Loucy (cell line): ENCODE measurements around the gene PXN.

ENCODE experiments used
- H2AFZ ChIP-seq: fragments of 200-600 bp; sonication (generic); 2 replicates; pipeline ENCODE4 v1.6.0; 2016; ENCODE audit warnings: antibody characterized with exemption, mild to moderate bottlenecking, low read length, moderate library complexity
- H3F3A ChIP-seq: fragments of 200-600 bp; 2 replicates; pipeline ENCODE4 v1.6.0; 2016; ENCODE audit warnings: antibody characterized with exemption, low read depth, mild to moderate bottlenecking
- H3K27me3 ChIP-seq: fragments of 200-600 bp; sonication (generic); 2 replicates; pipeline ENCODE4 v1.6.1; 2014; ENCODE audit warnings: low read length, mild to moderate bottlenecking; ENCODE audit not compliant: insufficient read depth, poor library complexity, severe bottlenecking
- H3K36me3 ChIP-seq: fragments of 200-600 bp; sonication (generic); 2 replicates; pipeline ENCODE4 v1.6.1; 2016; ENCODE audit warnings: low read length; ENCODE audit not compliant: insufficient read depth
- H3K4me1 ChIP-seq: fragments of 200-600 bp; sonication (generic); 2 replicates; pipeline ENCODE4 v1.5.1; 2014; ENCODE audit warnings: low read length, mild to moderate bottlenecking; ENCODE audit not compliant: insufficient read depth, poor library complexity, severe bottlenecking
- H3K4me2 ChIP-seq: fragments of 200-600 bp; sonication (generic); 2 replicates; pipeline ENCODE4 v1.6.0; 2014; ENCODE audit warnings: antibody characterized with exemption, low read length, low read depth, mild to moderate bottlenecking; ENCODE audit not compliant: poor library complexity, severe bottlenecking
- H3K4me3 ChIP-seq: fragments of 200-600 bp; sonication (generic); 2 replicates; pipeline ENCODE4 v1.5.1; 2014; ENCODE audit warnings: low read length, mild to moderate bottlenecking, mixed read lengths; ENCODE audit not compliant: poor library complexity, severe bottlenecking
- H3K79me2 ChIP-seq: fragments of 200-600 bp; sonication (generic); 2 replicates; pipeline ENCODE4 v1.6.1; 2014; ENCODE audit warnings: low read length; ENCODE audit not compliant: insufficient read depth
- H3K9ac ChIP-seq: fragments of 200-600 bp; sonication (generic); 2 replicates; pipeline ENCODE4 v1.6.0; 2014; ENCODE audit warnings: mild to moderate bottlenecking, low read depth, low read length, moderate library complexity; ENCODE audit not compliant: poor library complexity, severe bottlenecking
- H3K9me2 ChIP-seq: fragments of 200-600 bp; sonication (generic); replicated peaks from 2 replicates; pipeline ENCODE4 v1.6.1; 2016; ENCODE audit warnings: low read depth, low read length, mixed read lengths
- H3K9me3 ChIP-seq: fragments of 200-600 bp; sonication (generic); 2 replicates; pipeline ENCODE4 v1.6.1; 2014; ENCODE audit warnings: mild to moderate bottlenecking, antibody characterized with exemption, low read length, low read depth; ENCODE audit not compliant: insufficient read depth
- H4K20me1 ChIP-seq: fragments of 200-600 bp; sonication (generic); 2 replicates; pipeline ENCODE4 v1.6.0; 2014; ENCODE audit warnings: antibody characterized with exemption, low read length, mild to moderate bottlenecking; ENCODE audit not compliant: insufficient read depth, poor library complexity, severe bottlenecking
- EZH2phosphoT487 ChIP-seq: fragments of 200-600 bp; IDR thresholded peaks from 2 replicates; pipeline ENCODE4 v1.6.1; 2018; ENCODE audit warnings: antibody characterized with exemption, mild to moderate bottlenecking, moderate library complexity, borderline replicate concordance
- TF ChIP-seq, protein P1 (sequence below): fragments of 200-600 bp; sonication (generic); conservative IDR thresholded peaks from 2 replicates; pipeline ENCODE4 v1.5.1; 2014; ENCODE audit warnings: mild to moderate bottlenecking, antibody characterized with exemption, low read length

The PXN gene

DNA sequence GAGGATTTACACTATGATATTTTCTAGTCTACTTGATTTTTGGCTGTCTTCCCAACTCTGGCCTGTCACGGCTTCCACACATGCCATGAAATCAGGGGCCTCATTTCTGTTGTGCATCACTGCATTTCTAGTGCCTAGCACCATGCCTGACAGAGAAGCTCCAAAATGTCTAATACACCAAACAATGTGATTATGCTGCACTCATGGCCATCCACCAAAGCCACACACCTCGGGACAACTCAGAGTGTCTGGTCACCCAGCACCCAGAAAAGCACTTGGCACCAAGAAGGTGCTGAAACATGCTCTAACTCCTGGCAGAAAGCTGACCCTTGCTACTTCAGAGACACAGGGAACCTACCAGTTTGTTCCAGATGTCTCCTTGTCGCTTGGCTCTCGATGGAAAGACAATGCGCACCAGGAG is 82.3 kb downstream of the PXN start:
- Histone ChIP-seq H3K27me3 (no peaks in the 10 kb centered on the region), H4K20me1 (peaks cover 10% of the 10 kb centered on the region), H3K9me3 (no peaks in the 10 kb centered on the region), H3F3A (no peaks in the 10 kb centered on the region), H3K4me3 (no peak overlapping the region), H2AFZ (no peak overlapping the region), H3K4me2 (no peak overlapping the region), H3K9me2 (no peaks in the 10 kb centered on the region), H3K9ac (no peak overlapping the region), H3K79me2 (peaks cover 12% of the 10 kb centered on the region; the same call in 1 of the 2 replicates), H3K36me3 (peaks cover 82% of the 10 kb centered on the region; the same call in 1 of the 2 replicates), H3K4me1 (no peaks in the 10 kb centered on the region)
- no peak for TF ChIP-seq EZH2phosphoT487
- TF ChIP-seq, protein P1, sequence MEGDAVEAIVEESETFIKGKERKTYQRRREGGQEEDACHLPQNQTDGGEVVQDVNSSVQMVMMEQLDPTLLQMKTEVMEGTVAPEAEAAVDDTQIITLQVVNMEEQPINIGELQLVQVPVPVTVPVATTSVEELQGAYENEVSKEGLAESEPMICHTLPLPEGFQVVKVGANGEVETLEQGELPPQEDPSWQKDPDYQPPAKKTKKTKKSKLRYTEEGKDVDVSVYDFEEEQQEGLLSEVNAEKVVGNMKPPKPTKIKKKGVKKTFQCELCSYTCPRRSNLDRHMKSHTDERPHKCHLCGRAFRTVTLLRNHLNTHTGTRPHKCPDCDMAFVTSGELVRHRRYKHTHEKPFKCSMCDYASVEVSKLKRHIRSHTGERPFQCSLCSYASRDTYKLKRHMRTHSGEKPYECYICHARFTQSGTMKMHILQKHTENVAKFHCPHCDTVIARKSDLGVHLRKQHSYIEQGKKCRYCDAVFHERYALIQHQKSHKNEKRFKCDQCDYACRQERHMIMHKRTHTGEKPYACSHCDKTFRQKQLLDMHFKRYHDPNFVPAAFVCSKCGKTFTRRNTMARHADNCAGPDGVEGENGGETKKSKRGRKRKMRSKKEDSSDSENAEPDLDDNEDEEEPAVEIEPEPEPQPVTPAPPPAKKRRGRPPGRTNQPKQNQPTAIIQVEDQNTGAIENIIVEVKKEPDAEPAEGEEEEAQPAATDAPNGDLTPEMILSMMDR, result no peak

DNA sequence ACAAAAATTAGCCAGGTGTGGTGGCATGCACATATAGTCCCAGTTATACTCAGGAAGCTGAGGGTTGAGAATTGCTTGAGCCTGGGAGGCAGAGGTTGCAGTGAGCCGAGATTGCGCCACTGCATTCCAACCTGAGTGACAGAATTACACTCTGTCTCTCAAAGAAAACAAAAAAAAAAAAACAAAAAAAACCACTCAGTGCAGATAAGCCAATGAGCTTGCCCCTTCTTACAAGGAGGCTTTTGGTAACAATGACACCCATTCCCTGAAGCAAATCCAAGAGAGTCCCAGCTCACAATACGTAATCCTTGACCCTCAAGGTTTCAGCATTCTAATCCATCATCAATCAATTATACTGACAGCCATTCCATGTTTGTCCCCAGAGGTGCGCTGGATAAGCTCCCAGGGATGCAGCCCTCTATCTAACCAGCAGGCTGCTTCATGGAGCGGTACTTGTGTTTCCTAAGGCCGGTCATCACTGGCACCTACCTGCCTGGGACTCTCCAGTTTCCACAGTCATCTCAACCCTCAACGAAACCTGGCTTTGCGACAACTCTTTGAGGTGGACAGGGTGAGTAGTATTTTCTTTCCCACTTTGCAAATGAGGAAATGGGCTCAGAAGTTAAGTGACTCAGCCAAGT is 83.4 kb downstream of the PXN start:
- H3K9me3 ChIP-seq, result no peaks in the 10 kb centered on the region
- peaks cover 12% of the 10 kb centered on the region; the same call in 1 of the 2 replicates for H3K79me2 ChIP-seq
- no peaks in the 10 kb centered on the region for H3F3A ChIP-seq
- no peak overlapping the region for H2AFZ ChIP-seq
- no peaks in the 10 kb centered on the region for H3K27me3 ChIP-seq
- H3K4me1 ChIP-seq, result no peaks in the 10 kb centered on the region
- H3K9ac ChIP-seq, result no peak overlapping the region
- H3K36me3 ChIP-seq, result peaks cover 85% of the 10 kb centered on the region
- H3K9me2 ChIP-seq, result no peaks in the 10 kb centered on the region
- no peak overlapping the region for H3K4me2 ChIP-seq
- no peak overlapping the region for H3K4me3 ChIP-seq
- peaks cover 10% of the 10 kb centered on the region for H4K20me1 ChIP-seq
- TF ChIP-seq, protein P1, result no peak

DNA sequence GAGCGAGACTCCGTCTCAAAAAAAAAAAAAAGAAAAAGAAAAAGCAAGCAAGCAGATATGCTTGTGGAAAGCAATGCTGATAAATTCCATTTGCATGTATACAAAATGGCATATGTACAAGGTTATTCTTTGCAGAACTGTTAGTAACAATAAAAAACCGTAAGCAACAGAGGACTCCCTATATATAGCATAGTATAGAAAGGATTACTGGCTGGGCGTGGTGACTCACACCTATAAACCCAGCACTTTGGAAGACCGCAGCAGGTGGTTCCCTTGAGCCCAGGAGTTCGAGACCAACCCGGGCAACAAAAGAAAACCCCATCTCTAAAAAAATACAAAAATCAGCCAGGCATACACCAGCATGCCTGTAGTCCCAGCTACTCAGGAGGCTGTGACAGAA is 84.6 kb downstream of the PXN start:
- no peaks in the 10 kb centered on the region for H3K27me3 ChIP-seq
- no peaks in the 10 kb centered on the region for H3K9me2 ChIP-seq
- H3K4me3 ChIP-seq, result no peak overlapping the region
- H3F3A ChIP-seq, result no peaks in the 10 kb centered on the region
- peaks cover 85% of the 10 kb centered on the region for H3K36me3 ChIP-seq
- H3K79me2 ChIP-seq, result peaks cover 4% of the 10 kb centered on the region; the same call in 1 of the 2 replicates
- peaks cover 2% of the 10 kb centered on the region for H4K20me1 ChIP-seq
- no peaks in the 10 kb centered on the region for H3K4me1 ChIP-seq
- H2AFZ ChIP-seq, result no peak overlapping the region
- H3K9ac ChIP-seq, result no peak overlapping the region
- TF ChIP-seq, protein P1, result no peak
- TF ChIP-seq EZH2phosphoT487, result no peak
- no peak overlapping the region for H3K4me2 ChIP-seq
- H3K9me3 ChIP-seq, result no peaks in the 10 kb centered on the region
